ENCODE measurements around the gene ADAMTS10. TPM values are rescaled to one million over a fixed set of nuclear protein-coding genes. Genes with fewer than 3 reads are reported as not detected.
"Not testable (repeated sequence)": the region's sequence is repeated elsewhere in the genome, so short reads cannot be mapped to it uniquely, and the experiment has no call there.

The ADAMTS10 gene
- total and polyA plus RNA-seq, 12 donors = 2.0 to 190 (median 25.8) TPM

- Histone ChIP-seq H3K36me3 (replicated peaks in 1 of 2) (no peaks in the 10 kb centered on the region), H3K27ac (peak overlapping the region in 1 of 5 donors; percentile 65), H3K9me3 (replicated peaks in 1 of 3) (no peaks in the 10 kb centered on the region), H3K4me1 (replicated peaks in 1 of 2) (no peaks in the 10 kb centered on the region), H3K27me3 (no peaks in the 10 kb centered on the region), H3K4me3 (no peak overlapping the region)
- peak in 5 of 7 donors; percentile 30 to 60 (median 39) for DNase-seq
- intact Hi-C loops (cut with DNase I) = no loop called here
- WGBS, 4 donors = 25 to 39% (median 29%) methylated on average over 2 to 5 of the region's 5 CpGs
- TF ChIP-seq CTCF (IDR thresholded peaks at IDR 0.05) (no peak), POLR2A (IDR thresholded peaks at IDR 0.05) (no peak)
Measured at GRCh38 chr19:8571006-8571411, 39.5 kb downstream of the ADAMTS10 start.

GRCh38 chr19:8569066-8569771 is 41.3 kb downstream of the ADAMTS10 start:
- Histone ChIP-seq H3K4me3 (no peak overlapping the region), H3K9me3 (replicated peaks in 1 of 3) (no peaks in the 10 kb centered on the region), H3K27ac (peak overlapping the region in 1 of 5 donors; percentile 41), H3K27me3 (no peaks in the 10 kb centered on the region), H3K4me1 (replicated peaks in 1 of 2) (no peaks in the 10 kb centered on the region), H3K36me3 (replicated peaks in 1 of 2) (no peaks in the 10 kb centered on the region)
- DNase-seq = peak in 4 of 7 donors; percentile 35 to 67 (median 58)
- 57 to 64% (median 63%) methylated on average over 3 to 5 of the region's 5 CpGs for WGBS, 4 donors
- TF ChIP-seq CTCF (IDR thresholded peaks at IDR 0.05) (no peak), POLR2A (IDR thresholded peaks at IDR 0.05) (no peak)
- intact Hi-C loops (cut with DNase I) = no loop called here

- DNase-seq = peak in 4 of 7 donors; percentile 31 to 57 (median 45)
- 77 to 88% (median 80%) methylated on average over 10 to 15 of the region's 15 CpGs for WGBS, 4 donors
- intact Hi-C loops (cut with DNase I) = no loop called here
- H3K27ac ChIP-seq = peak overlapping the region in 1 of 5 donors; percentile 68
- no peaks in the 10 kb centered on the region for H3K36me3 ChIP-seq (replicated peaks in 1 of 2)
- no peaks in the 10 kb centered on the region for H3K4me1 ChIP-seq (replicated peaks in 1 of 2)
- no peak overlapping the region for H3K4me3 ChIP-seq
- TF ChIP-seq POLR2A (IDR thresholded peaks at IDR 0.05) (no peak), CTCF (IDR thresholded peaks at IDR 0.05) (no peak)
- H3K27me3 ChIP-seq = no peaks in the 10 kb centered on the region
- H3K9me3 ChIP-seq (replicated peaks in 1 of 3) = no peaks in the 10 kb centered on the region
Measured at GRCh38 chr19:8567522-8568172, 42.9 kb downstream of the ADAMTS10 start.

- H3K4me3 ChIP-seq = no peak overlapping the region
- 72 to 94% (median 86%) methylated on average over 7 of the region's 7 CpGs for WGBS, 4 donors
- TF ChIP-seq CTCF (IDR thresholded peaks at IDR 0.05) (no peak), POLR2A (IDR thresholded peaks at IDR 0.05) (no peak)
Measured at GRCh38 chr19:8566855-8567254, 43.7 kb downstream of the ADAMTS10 start.

GRCh38 chr19:8564866-8565265 is 45.6 kb downstream of the ADAMTS10 start:
- 75 to 81% (median 77%) methylated on average over 8 of the region's 8 CpGs for WGBS, 4 donors
- H3K9me3 ChIP-seq (replicated peaks in 1 of 3); H3K4me1 ChIP-seq (replicated peaks in 1 of 2); H3K36me3 ChIP-seq (replicated peaks in 1 of 2); H3K4me3 ChIP-seq; intact Hi-C loops (cut with DNase I); H3K27me3 ChIP-seq; H3K27ac ChIP-seq; DNase-seq: not testable (repeated sequence)

More at GRCh38 chr19:8566855-8567254, 43.7 kb downstream of the ADAMTS10 start:
- H3K36me3 ChIP-seq (replicated peaks in 1 of 2) = no peaks in the 10 kb centered on the region
- H3K27me3 ChIP-seq = no peaks in the 10 kb centered on the region
- intact Hi-C loops (cut with DNase I) = no loop called here
- no peaks in the 10 kb centered on the region for H3K4me1 ChIP-seq (replicated peaks in 1 of 2)
- no peak overlapping the region for H3K27ac ChIP-seq
- DNase-seq = no peak
- no peaks in the 10 kb centered on the region for H3K9me3 ChIP-seq (replicated peaks in 1 of 3)

Data from adrenal gland (tissue), 12 donors.